Anterior cingulate cortex (tissue), 58 donors: Measurements from ENCODE around the gene NME3.

ENCODE experiments used
- DNase-seq, 58 donors: peaks; one replicate each; lab custom pipeline; 2025; lab: John Stamatoyannopoulos, UW

NME3 gene

DNA sequence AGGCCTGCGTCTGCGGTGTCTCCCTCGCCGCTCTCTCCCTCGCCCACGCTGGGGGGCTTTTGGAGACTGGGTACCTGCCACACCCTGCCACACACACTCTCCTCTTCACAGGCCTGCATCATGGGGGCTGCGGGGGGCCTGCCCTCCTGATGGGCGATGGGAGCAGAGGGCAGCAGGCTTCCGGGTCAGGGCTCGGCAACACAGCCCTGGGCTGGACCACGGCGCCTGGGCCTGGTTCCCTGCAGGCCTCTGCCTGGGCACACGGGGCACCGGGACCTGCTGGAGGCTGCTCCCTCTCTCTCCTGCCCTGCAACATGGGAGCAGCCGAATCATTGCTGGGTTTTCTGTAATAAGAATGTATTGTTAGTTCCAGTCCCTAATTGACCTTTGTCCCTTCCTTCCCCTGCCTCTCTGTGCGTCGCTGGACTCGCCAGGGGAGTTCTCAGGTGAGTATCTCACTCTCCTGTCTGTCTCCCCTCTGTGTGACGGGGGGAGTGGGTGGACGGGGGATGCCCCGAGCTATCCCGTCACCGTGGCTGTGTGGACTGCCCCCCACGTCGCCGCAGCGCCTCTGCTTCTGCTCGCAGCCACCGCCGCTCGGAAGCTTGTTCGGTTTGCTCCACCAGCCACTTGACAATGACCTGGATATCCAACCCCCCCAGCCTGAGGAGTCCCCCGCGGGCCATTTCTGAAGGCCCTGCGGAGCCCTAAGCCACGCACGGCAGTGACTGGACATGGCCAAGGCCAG is 13.5 kb downstream of the NME3 start:
- no peak for DNase-seq

DNA sequence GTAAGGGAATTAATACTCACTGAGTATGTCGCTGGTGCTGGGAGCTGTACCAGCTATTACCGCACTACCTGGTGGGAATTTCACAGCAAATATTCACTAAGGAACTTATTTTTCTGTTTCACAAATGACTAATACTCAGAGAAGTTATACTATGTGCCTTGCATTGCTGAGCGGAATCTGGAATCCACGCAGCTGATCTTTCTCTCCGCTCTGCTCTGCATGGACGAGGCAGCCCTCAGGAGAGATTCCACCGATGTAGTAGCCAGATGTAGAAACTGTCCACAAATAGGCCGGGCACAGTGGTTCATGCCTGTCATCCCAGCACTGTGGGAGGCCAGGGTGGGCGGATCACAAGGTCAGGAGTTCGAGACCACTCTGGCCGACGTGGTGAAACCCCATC is 17.1 kb downstream of the NME3 start:
- DNase-seq = no peak

DNA sequence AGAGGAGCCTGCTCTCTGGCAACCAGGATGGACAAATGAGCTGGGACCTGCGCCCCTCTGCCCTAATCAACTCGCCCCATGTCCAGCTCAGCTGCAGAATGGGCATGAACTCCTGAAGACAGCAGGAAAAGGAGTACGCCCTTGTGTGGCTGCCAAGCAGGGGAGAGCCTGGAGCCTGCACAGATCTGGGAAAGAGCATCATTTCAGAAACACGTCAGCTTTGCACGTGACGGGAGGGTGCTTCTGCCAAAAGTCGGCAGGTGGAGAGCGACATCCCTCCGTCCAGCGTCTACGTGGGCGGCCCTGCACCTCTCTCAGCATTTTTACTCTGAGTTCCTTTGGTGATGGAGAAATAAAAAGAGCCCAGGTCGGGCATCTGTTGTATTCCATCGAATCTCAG is 18.5 kb downstream of the NME3 start:
- DNase-seq = peak in 2 of 58 donors; percentile 4 to 26

DNA sequence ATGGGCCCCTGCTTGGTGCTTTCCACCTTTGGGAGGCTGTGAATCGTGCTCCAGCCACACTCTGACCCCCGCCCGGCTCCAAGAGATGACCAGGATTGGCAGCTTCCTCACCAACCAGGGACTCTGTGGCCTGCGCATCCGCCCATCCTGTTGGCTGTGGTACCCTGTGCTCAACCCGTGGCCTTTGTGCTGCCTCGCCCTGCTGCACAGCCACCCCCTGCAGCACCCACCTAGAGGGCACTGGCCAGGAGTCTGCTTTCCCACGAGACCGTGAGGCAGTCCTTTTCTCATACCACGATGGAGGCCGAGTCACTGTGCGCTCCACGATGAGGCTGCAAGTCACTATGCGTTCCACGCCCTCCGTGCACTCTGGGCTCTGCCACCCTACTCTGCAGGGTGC is 19.4 kb downstream of the NME3 start:
- no peak for DNase-seq

DNA sequence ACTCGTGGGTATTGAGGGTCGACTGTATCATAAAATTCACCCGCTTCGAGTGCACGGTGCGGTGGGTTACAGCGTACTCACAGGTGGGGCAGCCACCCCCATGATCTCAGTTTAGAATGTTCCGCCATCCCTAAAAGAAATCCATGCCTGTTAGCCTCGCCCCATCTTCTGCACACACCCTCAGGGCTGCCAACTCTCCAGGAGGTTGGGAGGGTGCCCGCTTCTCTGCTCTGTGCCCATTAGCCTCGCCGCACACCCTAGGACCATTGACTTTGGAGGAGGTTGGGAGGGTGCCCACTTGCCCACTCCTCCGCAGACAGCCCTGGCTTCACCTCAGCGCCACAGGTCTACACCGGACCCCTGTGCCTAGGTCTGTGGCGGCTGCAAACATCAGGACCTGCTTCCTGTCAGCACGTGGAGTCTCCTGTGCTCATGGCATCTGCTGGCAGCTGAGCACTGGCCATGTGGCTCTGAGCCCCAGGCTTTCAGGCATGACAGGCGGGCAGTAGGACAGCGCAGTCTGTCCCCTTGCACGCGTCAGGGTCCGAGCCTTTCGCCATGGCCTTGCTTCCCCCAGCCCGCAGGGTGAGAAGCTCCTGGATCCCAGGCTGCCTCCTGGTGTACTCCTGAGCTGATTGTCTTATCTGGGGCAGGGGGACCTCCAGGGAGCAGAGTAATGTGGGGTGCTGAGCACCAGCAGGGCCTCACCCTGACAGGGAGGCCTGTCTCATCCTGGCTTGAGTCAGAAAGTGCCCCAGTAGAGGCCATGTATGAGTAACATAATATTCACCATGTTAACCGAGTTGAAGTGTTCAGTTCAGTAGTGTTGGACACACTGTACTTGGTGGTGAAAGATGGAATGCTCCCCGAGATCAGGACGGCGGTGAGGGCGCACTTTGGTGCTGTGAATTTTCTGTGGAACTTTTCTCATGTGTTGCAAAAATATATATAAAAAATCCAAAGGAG is 21.9 kb downstream of the NME3 start:
- no peak for DNase-seq

DNA sequence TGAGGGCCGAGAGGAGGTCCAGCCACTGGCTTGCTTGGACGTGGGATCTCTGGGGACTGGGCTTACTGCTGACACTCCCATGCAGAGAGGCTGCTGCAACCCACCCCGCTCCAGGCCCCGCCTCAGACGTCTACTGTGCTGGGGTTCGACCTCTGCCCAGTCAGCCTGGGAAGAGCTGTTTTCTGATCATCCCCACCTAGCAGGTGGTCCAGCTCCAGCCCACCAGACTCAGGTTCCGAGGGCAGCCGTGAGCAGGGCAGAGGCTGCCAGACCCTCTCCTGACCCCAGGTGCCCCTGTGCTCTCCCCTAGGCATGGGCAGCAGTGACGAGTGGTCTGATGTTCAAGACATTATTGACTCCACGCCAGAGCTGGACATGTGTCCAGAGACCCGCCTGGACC is 23.4 kb downstream of the NME3 start:
- DNase-seq = no peak

DNA sequence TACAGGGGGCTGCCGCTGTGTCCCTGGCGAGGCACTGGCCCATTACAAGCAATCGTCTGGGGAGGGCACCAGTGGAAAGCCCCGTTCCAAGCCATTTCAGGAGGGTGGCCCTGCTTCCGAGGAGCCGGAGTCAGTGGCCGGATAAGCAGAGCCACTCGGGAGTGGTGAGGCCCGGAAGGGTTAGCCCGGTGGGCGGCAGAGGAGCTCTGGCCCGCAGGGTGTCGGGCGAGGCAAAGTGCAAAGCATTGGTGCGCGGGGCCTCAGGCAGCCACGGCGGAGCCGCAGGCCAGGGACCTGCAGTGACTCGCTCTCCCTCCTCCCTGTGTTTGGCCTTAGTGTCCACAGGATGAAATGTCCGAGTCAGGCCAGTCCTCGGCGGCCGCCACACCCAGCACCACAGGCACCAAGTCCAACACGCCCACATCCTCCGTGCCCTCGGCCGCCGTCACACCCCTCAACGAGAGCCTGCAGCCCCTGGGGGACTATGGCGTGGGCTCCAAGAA is 24.6 kb downstream of the NME3 start:
- no peak for DNase-seq

DNA sequence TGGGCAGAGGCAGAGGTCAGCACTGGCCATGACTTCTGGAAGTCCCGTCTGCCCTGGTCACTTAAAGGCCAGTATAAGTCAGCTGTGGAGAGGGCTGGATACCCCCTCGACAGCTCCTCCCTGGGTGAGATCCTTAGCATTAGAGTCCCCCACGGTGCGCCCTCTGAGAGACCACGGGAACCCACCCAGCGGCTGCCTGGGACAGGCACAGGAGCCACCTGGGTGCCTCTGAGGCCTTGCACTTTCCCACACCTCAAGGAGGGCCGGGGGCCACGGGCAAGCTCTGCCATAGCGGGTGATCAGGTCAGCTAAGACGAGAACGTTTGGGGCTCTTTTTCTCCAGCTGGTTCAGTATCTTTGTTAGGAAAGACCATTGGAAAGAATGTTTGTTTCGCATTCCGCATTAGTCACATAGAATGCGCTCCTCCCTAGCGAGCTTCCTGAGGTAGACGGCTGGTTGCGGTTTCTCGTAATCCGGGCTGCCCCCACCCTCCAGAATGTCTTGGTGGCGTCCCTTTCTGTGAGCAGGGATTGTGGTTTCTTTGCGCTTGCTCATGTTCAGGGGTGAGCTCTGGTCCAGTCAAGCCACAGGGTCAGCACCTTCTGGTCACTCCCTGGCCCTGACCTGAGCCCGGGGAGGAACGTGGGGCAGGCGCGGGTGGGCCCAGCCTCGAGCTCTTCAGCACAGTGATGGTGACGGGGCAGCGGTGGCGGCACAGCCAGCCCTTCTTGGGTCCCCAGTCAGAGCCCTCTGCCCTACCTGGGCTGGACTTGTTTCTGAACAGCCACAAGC is 25.2 kb downstream of the NME3 start:
- DNase-seq = no peak

DNA sequence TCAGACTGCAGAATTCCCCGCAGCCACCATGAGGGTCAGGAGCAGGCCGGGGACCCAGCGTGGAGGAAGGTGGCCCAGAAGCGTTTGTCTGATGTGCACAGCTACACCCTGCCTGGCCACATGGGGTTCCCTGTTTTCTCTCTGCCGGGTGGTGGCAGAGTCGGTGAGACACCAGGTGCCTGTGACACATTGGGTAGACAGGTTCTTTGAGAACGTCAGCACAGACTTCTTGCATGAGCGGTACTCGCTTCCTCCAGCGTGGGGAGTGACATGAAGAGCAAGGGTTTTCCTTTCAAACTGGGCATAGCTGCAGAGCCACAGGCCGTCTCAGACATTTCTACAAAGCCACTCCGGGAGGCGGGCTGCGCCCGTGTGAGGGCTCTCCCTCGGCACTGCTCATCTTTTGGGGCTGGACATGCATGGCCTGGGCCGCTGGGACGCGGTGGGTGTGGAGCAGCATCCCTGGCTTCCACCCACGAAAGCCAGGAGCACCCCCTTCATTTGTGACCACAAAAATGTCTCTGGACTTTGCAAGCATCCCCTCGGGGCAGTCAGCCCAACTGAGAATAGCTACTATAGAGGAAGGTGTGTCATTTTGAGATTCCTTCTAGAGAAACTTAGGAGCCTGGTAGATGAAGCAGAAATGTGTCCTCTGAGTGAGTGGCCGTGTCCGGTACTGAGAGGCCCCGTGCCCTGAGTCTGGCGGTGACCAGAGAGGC is 26.0 kb downstream of the NME3 start:
- DNase-seq = no peak

DNA sequence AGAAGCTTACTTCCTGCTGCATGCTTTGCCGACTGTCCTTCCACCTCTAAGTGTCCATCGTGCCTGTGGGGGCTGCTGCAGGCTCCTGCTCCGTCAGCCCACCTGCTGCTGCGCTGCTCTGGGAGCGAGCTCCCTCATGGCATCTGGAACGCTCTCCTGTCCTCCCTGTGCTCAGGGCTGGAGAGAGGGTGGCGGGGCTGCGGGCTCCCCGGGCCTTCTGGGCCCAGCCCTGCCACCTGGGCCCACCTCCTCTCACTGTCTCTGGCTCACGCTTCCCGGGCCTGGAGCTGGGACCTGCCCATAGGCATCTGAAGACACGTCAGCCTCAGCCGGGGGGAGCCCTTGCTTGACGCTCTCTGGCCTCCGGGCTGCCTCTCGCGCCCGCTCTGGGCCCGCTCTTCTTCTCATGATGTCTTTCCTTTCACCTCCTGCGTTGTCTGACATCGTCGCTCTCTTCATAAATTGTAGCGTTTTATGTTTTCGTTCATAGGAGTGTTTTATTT is 27.0 kb downstream of the NME3 start:
- no peak for DNase-seq

DNA sequence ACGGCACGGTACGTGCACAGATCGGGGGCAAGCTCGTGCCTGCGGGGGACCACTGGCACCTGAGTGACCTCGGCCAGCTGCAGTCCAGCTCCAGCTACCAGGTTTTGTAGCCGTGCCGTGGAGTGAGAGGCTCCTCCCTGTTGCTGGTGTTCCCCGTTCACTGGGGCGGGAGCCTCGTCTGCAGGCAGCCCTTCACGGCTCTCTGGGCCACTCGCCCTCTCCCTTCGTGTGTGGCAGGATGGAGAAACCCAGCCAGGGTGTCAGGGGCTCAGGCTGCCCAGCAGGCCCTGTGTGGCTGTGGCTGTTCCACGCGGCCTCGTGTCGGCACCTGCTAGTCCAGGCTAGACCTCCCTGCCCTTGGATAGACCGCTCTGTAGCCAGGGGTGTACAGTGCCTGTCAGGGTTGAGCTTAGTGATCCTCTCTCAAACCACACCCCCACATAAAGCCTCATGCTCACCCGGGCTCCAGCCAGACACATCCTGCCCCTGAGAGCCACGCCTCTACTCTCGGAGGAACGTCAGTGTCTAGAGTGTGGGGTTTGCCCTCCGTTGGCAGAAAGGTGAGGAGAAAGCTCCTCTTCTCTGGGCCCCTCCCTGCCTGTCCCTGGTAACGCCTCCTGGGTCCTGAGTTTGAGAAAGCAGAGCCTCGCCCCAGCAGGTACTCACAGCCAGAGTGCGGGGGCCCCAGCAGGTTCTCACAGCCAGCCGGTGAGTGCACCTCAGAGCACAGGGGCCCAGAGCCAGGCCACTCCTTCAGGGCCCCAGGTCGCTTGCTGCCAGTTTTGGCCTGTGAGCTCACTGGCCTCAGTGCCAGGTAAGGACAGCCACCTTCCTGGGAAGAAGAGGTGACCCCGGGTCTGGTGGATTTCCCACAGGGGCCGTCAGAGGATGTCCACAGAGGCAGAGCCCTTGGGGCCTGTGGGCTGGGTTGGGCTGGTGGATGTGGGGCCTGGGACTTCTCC is 27.7 kb downstream of the NME3 start:
- DNase-seq = no peak

DNA sequence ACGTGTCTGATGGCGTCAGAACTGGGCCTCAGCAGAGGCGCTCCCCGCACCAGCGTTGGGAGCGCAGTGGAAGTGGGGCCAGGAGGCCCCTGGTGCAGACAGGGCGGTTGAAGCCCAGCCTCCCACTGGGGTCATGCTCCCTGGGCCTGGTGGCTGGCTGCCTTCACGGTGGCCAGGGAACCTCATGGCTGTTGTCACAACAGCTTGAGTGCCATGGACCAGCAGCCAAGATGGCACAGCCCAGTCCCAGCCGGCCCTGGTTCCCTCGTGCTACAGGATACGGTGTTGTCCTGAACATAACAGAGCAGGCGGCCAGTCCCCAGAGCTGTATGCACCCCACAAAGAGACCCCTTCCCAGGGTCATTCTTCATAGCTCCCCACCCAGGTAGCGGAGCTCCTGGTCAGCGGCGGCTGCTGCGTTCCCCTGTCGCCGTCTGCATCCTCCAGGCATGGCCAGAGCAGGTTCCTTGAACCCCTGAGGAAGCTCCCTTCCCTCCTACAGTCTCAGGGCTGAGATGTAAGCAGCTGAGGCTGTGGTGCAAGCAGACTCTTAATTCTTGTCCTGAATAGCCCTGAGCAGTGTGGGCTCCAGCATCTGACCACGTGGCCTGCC is 29.7 kb downstream of the NME3 start:
- peak in 1 of 58 donors; percentile 22 for DNase-seq

DNA sequence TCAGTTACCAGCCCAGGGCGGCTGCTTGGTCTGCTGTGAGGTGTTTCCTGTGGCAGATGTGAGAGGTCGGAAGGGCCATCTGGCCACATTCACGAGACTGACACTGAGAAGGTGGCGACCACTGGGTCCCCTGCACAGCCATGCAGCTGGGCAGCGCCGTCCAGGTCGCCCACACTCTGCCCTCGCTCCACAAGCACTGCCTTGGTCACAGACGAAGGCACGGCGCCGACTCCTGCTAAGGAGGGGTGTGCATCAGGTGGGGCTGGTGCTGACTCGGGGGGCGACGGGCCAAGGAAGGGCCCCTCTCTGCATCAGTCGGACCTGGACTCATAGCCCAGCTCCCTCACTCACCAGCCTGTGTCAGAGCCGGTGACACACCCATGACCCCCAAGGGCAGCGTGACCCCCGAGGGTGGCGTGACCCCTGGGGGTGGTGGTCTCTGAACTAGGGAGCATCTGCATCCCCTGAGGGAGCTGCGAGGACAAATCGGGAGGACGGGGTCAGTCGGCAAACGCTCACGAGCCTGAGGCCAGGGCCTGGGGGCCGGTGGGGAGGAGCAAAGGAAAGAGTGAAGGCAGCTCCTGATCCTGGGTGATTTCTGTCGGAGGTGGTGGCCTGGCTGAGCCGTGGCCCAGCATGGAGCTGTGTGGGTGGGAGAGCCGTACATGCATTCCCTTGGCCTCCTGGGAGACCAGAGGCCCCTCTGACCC is 30.4 kb downstream of the NME3 start:
- DNase-seq = no peak

DNA sequence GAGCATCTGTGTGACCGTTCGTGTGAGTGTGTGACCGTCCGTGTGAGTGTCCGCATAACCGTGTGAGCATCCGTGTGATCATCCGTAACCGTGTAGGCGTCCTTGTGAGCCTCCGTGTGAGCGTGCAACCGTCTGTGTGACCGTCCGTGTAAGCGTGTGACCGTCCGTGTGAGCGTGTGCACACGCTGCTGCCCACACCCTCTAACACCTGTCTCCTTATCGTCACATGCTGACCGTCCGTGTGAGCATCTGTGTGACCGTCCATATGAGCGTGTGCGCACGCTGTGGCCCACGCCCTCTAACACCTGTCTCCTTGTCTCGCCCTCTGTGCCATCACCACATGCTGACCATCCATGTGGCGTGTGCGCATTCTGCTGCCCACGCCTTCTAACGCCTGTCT is 31.1 kb downstream of the NME3 start:
- no peak for DNase-seq

DNA sequence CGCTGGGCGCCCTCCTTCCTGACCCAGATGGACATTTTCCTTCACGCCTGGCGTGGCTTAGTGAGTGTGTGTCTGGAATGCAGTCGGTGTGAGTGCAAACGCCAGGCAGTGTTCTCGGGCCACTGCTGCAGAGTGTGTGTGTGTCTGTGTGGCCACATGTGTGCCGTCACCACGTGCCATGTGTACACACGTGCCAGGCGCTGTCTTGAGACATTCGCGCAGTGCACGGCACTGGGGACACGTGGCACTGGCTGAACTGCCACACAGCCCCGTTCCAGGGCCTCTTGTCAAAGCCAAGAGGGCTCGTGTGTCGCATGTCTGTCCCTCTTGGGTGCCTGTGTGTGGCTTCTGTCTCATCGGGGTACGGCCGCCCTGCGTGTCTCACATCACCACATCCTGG is 36.5 kb downstream of the NME3 start:
- DNase-seq = no peak

DNA sequence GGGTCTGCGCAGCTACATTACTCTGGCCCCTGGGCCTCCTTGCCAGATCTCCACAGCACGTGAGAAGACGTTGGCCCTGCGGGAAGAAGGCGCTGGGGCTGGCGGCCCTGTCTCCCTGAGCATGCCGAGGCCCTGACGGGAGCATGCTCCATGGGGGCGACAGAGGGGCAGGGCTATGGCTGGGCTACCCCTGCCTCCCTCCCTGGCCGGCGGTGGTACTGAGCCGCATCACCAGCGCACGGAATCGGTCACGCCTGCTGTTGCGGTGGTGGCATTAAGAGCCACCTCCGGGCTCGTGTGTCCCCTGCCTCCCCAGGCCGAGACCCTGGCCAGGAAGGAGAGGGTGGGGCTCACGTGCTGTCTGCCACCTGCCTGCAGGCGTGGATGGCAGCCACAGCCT is 37.2 kb downstream of the NME3 start:
- DNase-seq = no peak

DNA sequence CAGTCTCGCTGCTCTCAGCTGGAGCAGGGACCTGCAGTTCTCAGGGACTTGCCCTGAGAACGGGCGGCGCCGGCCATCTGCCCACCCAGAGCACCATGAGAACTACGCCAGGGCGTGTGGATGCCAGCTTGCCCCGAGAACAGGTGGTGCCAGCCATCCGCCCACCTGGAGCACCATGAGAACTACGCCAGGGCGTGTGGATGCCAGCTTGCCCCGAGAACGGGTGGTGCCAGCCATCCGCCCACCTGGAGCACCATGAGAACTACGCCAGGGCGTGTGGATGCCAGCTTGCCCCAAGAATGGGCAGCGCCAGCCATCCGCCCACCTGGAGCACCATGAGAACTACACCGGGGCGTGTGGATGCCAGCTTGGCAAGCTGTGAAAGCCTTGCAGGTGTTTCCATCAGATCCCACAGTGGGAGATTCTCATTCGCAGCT is 38.8 kb downstream of the NME3 start:
- peak in 13 of 58 donors; percentile 11 to 63 (median 24) for DNase-seq
